GM20000 (cell line): ENCODE measurements around the gene ACSF2.

ENCODE experiments used
- DNase-seq: peaks from one replicate; pipeline ENCODE4 v3.0.0; 2012; ENCODE audit warnings: low spot score
- TF ChIP-seq, protein P1 (sequence below): IDR thresholded peaks from 2 replicates; pipeline ENCODE4 v1.5.1; 2012; ENCODE audit warnings: mild to moderate bottlenecking, control low read depth; ENCODE audit errors: extremely low read depth, missing control alignments

Gene ACSF2

DNA sequence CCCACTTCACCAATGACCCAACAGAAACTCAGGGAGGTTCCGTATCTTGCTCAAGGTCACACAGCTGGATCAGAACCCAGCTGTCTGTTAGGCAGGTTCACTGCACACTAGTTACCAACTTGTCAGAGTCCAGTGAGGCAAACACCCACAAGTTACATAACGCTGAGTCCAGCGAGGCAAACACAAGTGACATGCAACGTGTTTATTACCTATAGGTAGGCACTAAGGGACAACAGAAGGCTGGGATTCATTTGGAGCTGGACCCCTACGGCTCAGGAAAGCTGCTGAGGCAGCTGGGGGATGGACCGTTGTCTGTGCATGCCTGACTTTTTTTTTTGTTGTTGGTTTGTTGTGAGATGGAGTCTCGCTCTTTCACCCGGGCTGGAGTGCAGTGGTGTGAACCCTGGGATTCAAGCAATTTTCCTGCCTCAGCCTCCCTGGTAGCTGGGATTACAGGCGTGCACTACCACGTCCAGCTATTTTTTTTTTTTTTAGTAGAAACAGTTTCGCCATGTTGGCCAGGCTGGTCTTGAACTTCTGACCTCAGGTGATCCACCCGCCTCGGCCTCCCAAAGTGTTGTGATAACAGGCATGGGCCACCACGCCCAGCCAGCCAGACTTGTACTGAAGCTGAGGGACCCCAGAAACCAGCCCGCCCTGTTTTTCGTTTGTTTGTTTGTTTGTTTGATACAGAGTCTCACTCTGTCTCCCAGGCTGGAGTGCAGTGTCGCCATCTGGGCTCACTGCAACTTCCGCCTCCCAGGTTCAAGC lies 50.7 kb downstream of the ACSF2 start:
- no peak for DNase-seq
- TF ChIP-seq, protein P1, sequence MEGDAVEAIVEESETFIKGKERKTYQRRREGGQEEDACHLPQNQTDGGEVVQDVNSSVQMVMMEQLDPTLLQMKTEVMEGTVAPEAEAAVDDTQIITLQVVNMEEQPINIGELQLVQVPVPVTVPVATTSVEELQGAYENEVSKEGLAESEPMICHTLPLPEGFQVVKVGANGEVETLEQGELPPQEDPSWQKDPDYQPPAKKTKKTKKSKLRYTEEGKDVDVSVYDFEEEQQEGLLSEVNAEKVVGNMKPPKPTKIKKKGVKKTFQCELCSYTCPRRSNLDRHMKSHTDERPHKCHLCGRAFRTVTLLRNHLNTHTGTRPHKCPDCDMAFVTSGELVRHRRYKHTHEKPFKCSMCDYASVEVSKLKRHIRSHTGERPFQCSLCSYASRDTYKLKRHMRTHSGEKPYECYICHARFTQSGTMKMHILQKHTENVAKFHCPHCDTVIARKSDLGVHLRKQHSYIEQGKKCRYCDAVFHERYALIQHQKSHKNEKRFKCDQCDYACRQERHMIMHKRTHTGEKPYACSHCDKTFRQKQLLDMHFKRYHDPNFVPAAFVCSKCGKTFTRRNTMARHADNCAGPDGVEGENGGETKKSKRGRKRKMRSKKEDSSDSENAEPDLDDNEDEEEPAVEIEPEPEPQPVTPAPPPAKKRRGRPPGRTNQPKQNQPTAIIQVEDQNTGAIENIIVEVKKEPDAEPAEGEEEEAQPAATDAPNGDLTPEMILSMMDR, result no peak

DNA sequence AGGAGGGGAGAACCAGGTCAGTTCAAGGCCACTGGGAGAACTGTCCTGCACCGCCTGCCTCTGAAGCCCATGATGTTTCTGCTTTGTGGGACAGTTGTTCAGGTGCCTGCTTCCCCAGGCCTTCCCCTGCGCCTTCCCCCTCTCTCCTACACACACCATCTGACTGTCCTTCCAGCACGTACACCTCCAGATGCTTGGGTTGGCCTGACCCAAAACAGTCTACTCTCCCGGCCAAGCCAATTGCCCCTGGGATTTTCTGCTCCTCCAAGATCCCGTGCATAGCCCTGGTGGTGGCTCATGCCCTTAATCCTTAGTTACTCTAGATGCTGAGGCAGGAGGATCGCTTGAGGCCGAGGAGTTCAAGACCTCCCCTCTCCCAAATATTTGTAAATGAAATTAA lies 52.0 kb downstream of the ACSF2 start:
- TF ChIP-seq, protein P1, result no peak
- DNase-seq, result no peak

DNA sequence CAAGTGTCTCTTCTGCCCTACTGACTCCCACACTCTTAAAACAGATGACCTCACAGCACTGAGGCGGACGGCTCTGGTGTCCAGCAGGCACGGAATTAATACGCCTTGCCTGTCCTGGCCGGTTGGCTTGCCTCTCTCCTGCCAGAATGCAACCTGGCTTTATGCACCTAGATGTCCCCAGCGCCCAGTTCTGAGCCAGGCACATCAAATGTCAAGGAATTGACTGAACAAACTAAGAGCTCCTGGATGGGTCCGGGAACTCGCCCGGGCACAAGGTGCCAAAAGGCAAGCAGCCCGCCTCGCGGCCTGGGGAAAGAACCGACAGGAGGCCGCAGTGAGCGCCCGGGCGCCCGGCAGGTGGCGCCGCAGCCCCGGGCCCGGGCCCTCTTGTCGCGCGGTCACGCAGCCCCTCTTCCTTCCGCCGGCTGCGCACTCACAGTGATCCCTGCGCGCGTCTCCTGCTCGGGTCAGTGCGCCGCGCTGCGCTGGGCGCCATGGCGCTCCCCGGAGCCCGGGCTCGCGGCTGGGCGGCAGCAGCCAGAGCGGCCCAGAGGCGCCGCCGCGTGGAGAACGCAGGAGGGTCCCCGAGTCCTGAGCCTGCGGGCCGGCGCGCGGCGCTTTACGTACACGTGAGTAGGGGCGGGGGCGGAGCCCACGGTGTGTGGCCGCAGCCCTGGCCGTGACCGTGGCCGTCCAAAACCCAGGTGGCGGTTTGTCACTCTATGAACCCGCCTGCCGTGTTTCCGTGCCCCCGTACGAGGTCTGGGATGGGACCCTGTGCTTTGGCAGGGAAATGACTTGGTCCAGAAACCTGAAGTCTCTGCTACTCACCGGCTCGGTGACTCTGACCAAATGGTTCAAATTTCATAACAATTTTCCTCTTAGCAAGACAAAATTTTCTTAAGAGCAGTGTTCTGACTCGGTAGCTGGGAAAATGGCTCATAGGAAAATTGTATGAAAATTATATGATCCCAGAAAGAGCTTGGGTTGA lies 52.7 kb downstream of the ACSF2 start, which contains the start of gene RSAD1:
TSS of gene RSAD1 (plus strand) at position 470 of the 991 bp plus-strand sequence. CDS start at position 495, 25 bp downstream.
- TF ChIP-seq, protein P1, result peak; percentile 88
- DNase-seq, result peak; percentile 95

DNA sequence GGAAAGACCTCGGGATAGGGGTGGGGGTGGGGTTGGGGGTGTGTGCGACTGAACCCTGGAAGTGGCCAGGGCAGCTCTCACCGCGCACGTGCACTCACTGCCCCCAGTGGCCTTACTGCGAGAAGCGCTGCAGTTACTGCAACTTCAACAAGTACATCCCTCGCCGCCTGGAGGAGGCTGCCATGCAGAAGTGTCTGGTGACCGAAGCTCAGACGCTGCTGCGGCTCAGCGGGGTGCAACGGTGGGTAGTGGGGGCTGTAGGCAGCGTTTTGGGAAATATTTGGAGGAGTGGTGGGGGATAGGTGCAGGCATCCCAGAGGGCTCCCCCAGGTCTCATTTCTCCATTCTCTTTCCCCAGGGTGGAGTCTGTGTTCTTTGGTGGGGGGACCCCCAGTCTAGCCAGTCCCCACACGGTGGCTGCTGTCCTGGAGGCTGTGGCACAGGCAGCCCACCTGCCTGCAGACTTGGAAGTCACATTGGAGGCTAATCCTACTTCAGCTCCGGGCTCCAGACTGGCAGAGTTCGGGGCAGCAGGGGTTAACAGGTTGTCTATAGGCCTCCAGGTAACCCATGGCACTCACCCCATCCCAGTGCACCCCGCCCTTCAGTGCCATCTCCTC lies 53.6 kb downstream of the ACSF2 start:
- TF ChIP-seq, protein P1, result peak; percentile 66
- DNase-seq, result peak; percentile 84

DNA sequence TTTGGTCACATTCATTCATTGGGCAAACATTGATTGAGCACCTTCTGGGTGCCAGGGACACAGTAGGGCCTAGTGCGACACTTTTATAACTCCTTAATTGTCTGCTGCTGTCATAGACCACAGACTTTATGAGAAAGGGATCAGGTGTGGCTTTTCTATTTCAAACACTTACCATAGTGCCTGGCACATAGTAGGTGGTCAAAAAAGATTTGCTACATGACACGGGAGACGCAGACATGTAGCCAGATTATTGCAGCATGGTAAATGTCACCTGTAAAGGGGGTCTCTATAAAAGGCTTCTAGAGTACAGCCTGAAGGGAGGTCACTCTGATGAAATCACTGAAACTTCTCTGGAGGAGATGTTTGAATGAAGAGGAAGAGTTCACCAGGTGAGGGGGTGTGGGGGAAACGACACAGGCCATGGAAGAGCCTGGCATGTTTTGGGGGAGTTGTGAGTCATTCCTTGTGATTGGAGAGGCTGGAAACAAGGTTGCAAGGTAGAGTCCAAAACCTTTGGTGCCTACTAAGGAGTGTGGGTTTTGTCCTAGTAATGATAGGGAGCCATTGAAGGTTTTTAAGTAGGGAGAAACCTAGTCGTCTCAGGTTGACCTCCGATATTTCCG lies 54.2 kb downstream of the ACSF2 start:
- DNase-seq, result no peak

DNA sequence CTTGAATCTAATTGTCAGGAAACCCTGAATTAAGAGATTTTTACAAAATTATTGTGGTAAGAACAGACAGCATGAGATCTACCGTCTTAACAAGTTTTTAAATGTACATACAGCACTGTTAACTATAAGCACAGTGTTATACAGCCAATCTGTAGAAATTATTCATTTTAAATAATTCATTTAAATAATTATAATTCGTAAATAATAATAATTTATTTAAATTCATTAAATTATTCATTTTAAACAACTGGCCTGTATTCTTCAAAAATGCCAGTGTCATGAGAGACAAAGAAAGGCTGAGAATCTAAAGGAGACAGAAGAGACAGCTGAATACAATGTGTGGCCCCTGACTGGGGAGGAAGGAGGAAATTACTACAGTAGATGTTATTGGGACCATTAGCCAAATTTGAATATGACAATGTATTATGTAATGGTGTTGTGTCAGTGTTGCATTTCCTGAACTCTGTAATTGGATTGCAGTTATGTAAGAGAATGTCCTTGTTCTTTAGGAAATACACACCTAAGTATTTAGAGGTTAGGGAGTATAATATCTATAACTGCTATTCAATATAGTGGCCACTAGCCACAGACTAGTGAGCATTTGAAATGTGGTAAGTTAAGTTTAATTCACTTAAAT lies 55.0 kb downstream of the ACSF2 start:
- TF ChIP-seq, protein P1, result no peak
- DNase-seq, result no peak

More for the DNA sequence above, 54.2 kb downstream of the ACSF2 start:
- TF ChIP-seq, protein P1, result no peak
